Mucosa of rectum (tissue), 2 donors: ENCODE results near the gene YPEL2.
"Not testable (repeated sequence)": the region's sequence is repeated elsewhere in the genome, so short reads cannot be mapped to it uniquely, and the experiment has no call there.

Experiments
- H3K27ac ChIP-seq, 2 donors: one replicate each; pipeline ENCODE4 v1.7.0; 2013; ENCODE audit warnings: inconsistent platforms in 2 of 2, low read depth in 2 of 2, low read length in 2 of 2
- H3K27me3 ChIP-seq, 2 donors: one replicate each; pipeline ENCODE4 v1.7.0; 2013; ENCODE audit warnings: low read length in 2 of 2; ENCODE audit not compliant: control insufficient read depth in 2 of 2, insufficient read depth in 2 of 2
- H3K36me3 ChIP-seq, 2 donors: one replicate each; pipeline ENCODE4 v1.7.0; 2013; ENCODE audit warnings: low read length in 2 of 2; ENCODE audit not compliant: control insufficient read depth in 2 of 2, insufficient read depth in 2 of 2
- H3K4me1 ChIP-seq, 2 donors: one replicate each; pipeline ENCODE4 v1.7.0; 2013; ENCODE audit warnings: low read length in 2 of 2, mild to moderate bottlenecking in 1 of 2; ENCODE audit not compliant: control insufficient read depth in 2 of 2, insufficient read depth in 2 of 2
- H3K4me3 ChIP-seq, 2 donors: one replicate each; pipeline ENCODE4 v1.7.0; 2013; ENCODE audit warnings: low read length in 2 of 2
- H3K9ac ChIP-seq, 2 donors: one replicate each; pipeline ENCODE4 v1.7.0; 2013; ENCODE audit warnings: low read length in 2 of 2, low read depth in 1 of 2, mild to moderate bottlenecking in 1 of 2
- H3K9me3 ChIP-seq, 2 donors: one replicate each; pipeline ENCODE4 v1.7.0; 2013; ENCODE audit warnings: low read length in 2 of 2; ENCODE audit not compliant: control insufficient read depth in 2 of 2
- donor health status: healthy.
- donor health status: Normal muscosa, but diverticular disease.

YPEL2 gene

GRCh38 chr17:59331129-59331928 lies at the start of gene YPEL2:
TSS of gene YPEL2 (plus strand) at chr17:59331655. CDS start at chr17:59353410, 21,755 bp downstream.
- Histone ChIP-seq H3K9me3 (no peaks in the 10 kb centered on the region), H3K4me3 (peak within 1 kb of the TSS; percentile 65 to 89), H3K4me1 (peaks cover 24 to 33% of the 10 kb centered on the region in 2 donors), H3K9ac (peak within 1 kb of the TSS; percentile 79 to 89), H3K27me3 (no peaks in the 10 kb centered on the region), H3K27ac (peak within 1 kb of the TSS; percentile 95 to 97), H3K36me3 (no peaks in the 10 kb centered on the region)

- H3K27me3 ChIP-seq = no peaks in the 10 kb centered on the region
- H3K9me3 ChIP-seq = no peaks in the 10 kb centered on the region
- H3K4me3 ChIP-seq = no peak overlapping the region
- no peak overlapping the region for H3K9ac ChIP-seq
- H3K27ac ChIP-seq = no peak overlapping the region
- H3K36me3 ChIP-seq = no peaks in the 10 kb centered on the region
- no peaks in the 10 kb centered on the region for H3K4me1 ChIP-seq
Measured at GRCh38 chr17:59284317-59284716, 47.1 kb upstream of the YPEL2 start.

- peaks cover 5% of the 10 kb centered on the region in 2 donors for H3K4me1 ChIP-seq
- no peaks in the 10 kb centered on the region for H3K9me3 ChIP-seq
- no peaks in the 10 kb centered on the region for H3K27me3 ChIP-seq
- H3K27ac ChIP-seq = no peak overlapping the region
- H3K36me3 ChIP-seq = no peaks in the 10 kb centered on the region
- no peak overlapping the region for H3K9ac ChIP-seq
- no peak overlapping the region for H3K4me3 ChIP-seq
Measured at GRCh38 chr17:59287452-59287851, 44.0 kb upstream of the YPEL2 start.

GRCh38 chr17:59287891-59288290 lies 43.6 kb upstream of the YPEL2 start:
- no peak overlapping the region for H3K27ac ChIP-seq

GRCh38 chr17:59289981-59290301 lies 41.5 kb upstream of the YPEL2 start:
- Histone ChIP-seq H3K9ac (no peak overlapping the region), H3K27ac (peak overlapping the region; percentile 16 to 56), H3K27me3 (no peaks in the 10 kb centered on the region), H3K36me3 (no peaks in the 10 kb centered on the region), H3K4me3 (no peak overlapping the region), H3K4me1 (peaks cover 5% of the 10 kb centered on the region in 2 donors), H3K9me3 (no peaks in the 10 kb centered on the region)

More at GRCh38 chr17:59287891-59288290, 43.6 kb upstream of the YPEL2 start:
- H3K4me1 ChIP-seq = peaks cover 5% of the 10 kb centered on the region in 2 donors
- H3K9me3 ChIP-seq = no peaks in the 10 kb centered on the region
- H3K9ac ChIP-seq = no peak overlapping the region
- no peak overlapping the region for H3K4me3 ChIP-seq
- H3K36me3 ChIP-seq = no peaks in the 10 kb centered on the region
- H3K27me3 ChIP-seq = no peaks in the 10 kb centered on the region

- H3K36me3 ChIP-seq, H3K9ac ChIP-seq, H3K4me1 ChIP-seq, H3K4me3 ChIP-seq, H3K27me3 ChIP-seq, H3K9me3 ChIP-seq: not testable (repeated sequence)
- peak overlapping the region in 1 of 2 donors; percentile 56 for H3K27ac ChIP-seq
Measured at GRCh38 chr17:59290302-59290998, 41.0 kb upstream of the YPEL2 start.

GRCh38 chr17:59292174-59292523 lies 39.3 kb upstream of the YPEL2 start:
- no peaks in the 10 kb centered on the region for H3K9me3 ChIP-seq
- no peak overlapping the region for H3K27ac ChIP-seq

GRCh38 chr17:59296190-59296589 lies 35.3 kb upstream of the YPEL2 start:
- Histone ChIP-seq H3K27me3 (no peaks in the 10 kb centered on the region), H3K36me3 (no peaks in the 10 kb centered on the region), H3K4me1 (peaks cover 2 to 8% of the 10 kb centered on the region in 2 donors), H3K27ac (peak overlapping the region in 1 of 2 donors; percentile 72), H3K4me3 (no peak overlapping the region), H3K9ac (no peak overlapping the region), H3K9me3 (no peaks in the 10 kb centered on the region)

More at GRCh38 chr17:59292174-59292523, 39.3 kb upstream of the YPEL2 start:
- Histone ChIP-seq H3K4me1 (peaks cover 5% of the 10 kb centered on the region in 2 donors), H3K27me3 (no peaks in the 10 kb centered on the region), H3K4me3 (no peak overlapping the region), H3K9ac (no peak overlapping the region), H3K36me3 (no peaks in the 10 kb centered on the region)

- Histone ChIP-seq H3K9me3 (no peaks in the 10 kb centered on the region), H3K36me3 (no peaks in the 10 kb centered on the region), H3K4me1 (peaks cover 2 to 4% of the 10 kb centered on the region in 2 donors), H3K27ac (no peak overlapping the region), H3K27me3 (no peaks in the 10 kb centered on the region), H3K4me3 (no peak overlapping the region), H3K9ac (no peak overlapping the region)
Measured at GRCh38 chr17:59298521-59298920, 32.9 kb upstream of the YPEL2 start.

GRCh38 chr17:59299400-59300092 lies 31.9 kb upstream of the YPEL2 start:
- Histone ChIP-seq H3K36me3 (no peaks in the 10 kb centered on the region), H3K27ac (no peak overlapping the region), H3K4me3 (no peak overlapping the region), H3K9ac (no peak overlapping the region), H3K27me3 (no peaks in the 10 kb centered on the region), H3K9me3 (no peaks in the 10 kb centered on the region), H3K4me1 (peaks cover 4 to 5% of the 10 kb centered on the region in 2 donors)
